GM12892 (cell line): ENCODE data around the gene OBSCN.

ENCODE experiments used
- POLR2A ChIP-seq: IDR thresholded peaks from 2 replicates; pipeline ENCODE4 v1.6.1; 2011; ENCODE audit warnings: low read depth, low read length, control low read depth
- POLR2AphosphoS5 ChIP-seq: IDR thresholded peaks from 2 replicates; pipeline ENCODE4 v1.6.1; 2011; ENCODE audit warnings: low read depth, low read length, control low read depth
- TAF1 ChIP-seq: IDR thresholded peaks from 2 replicates; pipeline ENCODE4 v1.6.1; 2011; ENCODE audit warnings: low read depth, mild to moderate bottlenecking, control low read depth, low read length, borderline replicate concordance

DNA sequence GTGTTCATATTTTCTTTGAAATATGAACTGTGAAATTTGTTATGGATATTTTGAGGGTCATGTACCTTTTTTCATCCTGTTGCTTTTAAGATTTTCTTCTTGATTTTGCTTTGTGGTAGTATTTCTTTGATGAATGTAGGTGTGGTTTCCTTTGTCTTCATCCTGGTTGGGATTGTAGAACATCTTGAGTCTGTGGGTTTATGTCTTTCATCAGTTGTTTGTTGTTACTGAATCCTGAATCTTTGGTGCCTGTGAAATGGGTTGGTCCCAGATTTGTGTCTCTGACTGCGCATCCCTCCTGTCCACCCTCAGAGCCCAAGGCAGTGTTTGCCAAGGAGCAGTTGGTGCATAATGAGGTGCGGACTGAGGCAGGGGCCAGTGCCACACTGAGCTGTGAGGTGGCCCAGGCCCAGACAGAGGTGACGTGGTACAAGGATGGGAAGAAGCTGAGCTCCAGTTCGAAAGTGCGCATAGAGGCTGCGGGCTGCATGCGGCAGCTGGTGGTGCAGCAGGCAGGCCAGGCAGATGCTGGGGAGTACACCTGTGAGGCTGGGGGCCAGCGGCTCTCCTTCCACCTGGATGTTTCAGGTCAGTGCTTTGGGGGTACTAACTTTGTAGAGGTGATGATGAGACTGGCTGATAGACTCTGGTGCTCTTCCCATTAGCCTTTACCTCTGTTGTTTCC is 38.5 kb downstream of the OBSCN start:
- TF ChIP-seq POLR2A (no peak), TAF1 (no peak), POLR2AphosphoS5 (no peak)
